Panc1 (cell line): Measurements from ENCODE around the gene BRI3BP. TPM values are rescaled to one million over a fixed set of nuclear protein-coding genes. Genes with fewer than 3 reads are reported as not detected.

ENCODE experiments used
- ATAC-seq: fragments of 200-7000 bp; cut with Tn5 transposase; 2 replicates; pipeline ENCODE4 v1.9.1; 2020; ENCODE audit warnings: mild to moderate bottlenecking, moderate library complexity
- BruUV-seq: library from RNA; stranded (reverse); fragments of 400-500 nt; replicated peaks from 2 replicates; lab custom pipeline; 2021; lab: Mats Ljungman, UMichigan
- CTCF ChIA-PET: fragments of 300-600 bp; sonication (Branson Sonifier 250); formaldehyde crosslinking; loops from one replicate; lab custom pipeline; 2022; ENCODE audit warnings: antibody characterized with exemption; lab: Charles Lee
- POLR2A ChIA-PET: fragments of 300-600 bp; sonication (Branson Sonifier 250); formaldehyde crosslinking; loops from one replicate; lab custom pipeline; 2022; ENCODE audit warnings: antibody characterized with exemption; lab: Charles Lee
- DNase-seq: peaks from one replicate; pipeline ENCODE4 v3.0.0-alpha.2; 2010; ENCODE audit warnings: low read depth, low spot score
- H3K27ac ChIP-seq: 2 replicates; pipeline ENCODE4 v1.5.1; 2011; ENCODE audit warnings: mild to moderate bottlenecking, low read length, inconsistent platforms
- H3K27me3 ChIP-seq: fragments of 200-500 bp; sonication (Bioruptor generic); 2 replicates; pipeline ENCODE4 v1.6.0; 2014; ENCODE audit warnings: low read length, inconsistent platforms; ENCODE audit not compliant: control insufficient read depth, insufficient read depth
- H3K36me3 ChIP-seq: fragments of 200-500 bp; sonication (Bioruptor generic); 2 replicates; pipeline ENCODE4 v1.5.1; 2014; ENCODE audit warnings: inconsistent platforms, mild to moderate bottlenecking, low read length, moderate library complexity; ENCODE audit not compliant: control insufficient read depth, insufficient read depth
- H3K4me1 ChIP-seq: 2 replicates; pipeline ENCODE4 v1.5.1; 2011; ENCODE audit warnings: inconsistent platforms, mild to moderate bottlenecking, low read length, moderate library complexity; ENCODE audit not compliant: control insufficient read depth, insufficient read depth
- H3K4me3 ChIP-seq, 2 experiments: 2 replicates each; pipeline ENCODE4 v1.5.1; 2011 to 2012; ENCODE audit warnings: low read depth in 2 of 2, low read length in 2 of 2, mild to moderate bottlenecking in 2 of 2, inconsistent platforms in 1 of 2, moderate library complexity in 1 of 2
- H3K9me3 ChIP-seq: fragments of 200-500 bp; sonication (Bioruptor generic); 2 replicates; pipeline ENCODE4 v1.5.1; 2014; ENCODE audit warnings: low read depth, mild to moderate bottlenecking, inconsistent platforms, low read length, moderate library complexity; ENCODE audit not compliant: control insufficient read depth, insufficient read depth
- POLR2AphosphoS5 ChIP-seq: IDR thresholded peaks from 2 replicates; pipeline ENCODE4 v1.6.1; 2012; ENCODE audit warnings: mild to moderate bottlenecking, low read depth, low read length, moderate library complexity
- SIN3A ChIP-seq: IDR thresholded peaks from 2 replicates; pipeline ENCODE4 v1.6.1; 2012; ENCODE audit warnings: low read depth, mild to moderate bottlenecking, low read length, moderate library complexity, borderline replicate concordance; ENCODE audit not compliant: insufficient read depth
- TCF7L2 ChIP-seq: IDR thresholded peaks from 2 replicates; pipeline ENCODE4 v1.6.1; 2011; ENCODE audit warnings: mild to moderate bottlenecking, low read depth, low read length, inconsistent platforms
- in situ Hi-C: cut with HindIII; loops from 2 replicates; pipeline ENCODE4 v1.10.0; 2016; ENCODE audit warnings: low sequenced_read_pairs, low pct_unique_long_range_greater_than_20kb
- intact Hi-C: fragments of 100-400 bp; cut with micrococcal nuclease; formaldehyde crosslinking; loops from one replicate; pipeline ENCODE4 v1.10.0; 2022; ENCODE audit not compliant: unreplicated experiment
- total RNA-seq: library from RNA; stranded (reverse); gene quantifications from one replicate; pipeline ENCODE4 v1.2.1, GENCODE V29; 2021; ENCODE audit not compliant: unreplicated experiment
- TF ChIP-seq, protein P1 (sequence below), 2 experiments: IDR thresholded peaks; 2 replicates each; pipeline ENCODE4 v1.6.1; 2011 to 2012; ENCODE audit warnings: low read depth in 2 of 2, control low read depth in 1 of 2, low read length in 1 of 2, mild to moderate bottlenecking in 1 of 2, moderate library complexity in 1 of 2; ENCODE audit not compliant: insufficient read depth in 1 of 2
- TF ChIP-seq, protein P2 (sequence below): fragments of 450-650 bp; IDR thresholded peaks from 2 replicates; pipeline ENCODE4 v1.5.1; 2017; ENCODE audit warnings: mild to moderate bottlenecking

The BRI3BP gene
- total RNA-seq, 1 experiment from 2014 or later = 35.1 TPM

GRCh38 chr12:125068391-125068790 is 74.9 kb downstream of the BRI3BP start:
- intact Hi-C loops (no loop called here), in situ Hi-C loops (no loop called here)
- ChIA-PET CTCF (interaction anchor here (0.7 kb wide), 1 partner anchor 134 kb away, joined by 4 read pairs; no protein-coding TSS in a partner anchor), POLR2A (no interaction called here)
- no peaks in the 10 kb centered on the region for H3K36me3 ChIP-seq
- no TSS peak for BruUV-seq
- no peaks in the 10 kb centered on the region for H3K27me3 ChIP-seq
- no peak overlapping the region for H3K4me3 ChIP-seq
- 0 out of 2 replicates have a peak, but pooled peaks cover 3% of the 10 kb centered on the region for H3K4me1 ChIP-seq
- no peak for DNase-seq
- no peaks in the 10 kb centered on the region for H3K9me3 ChIP-seq
- TF ChIP-seq POLR2AphosphoS5 = no peak
- TF ChIP-seq TCF7L2 = no peak
- TF ChIP-seq, protein P1, sequence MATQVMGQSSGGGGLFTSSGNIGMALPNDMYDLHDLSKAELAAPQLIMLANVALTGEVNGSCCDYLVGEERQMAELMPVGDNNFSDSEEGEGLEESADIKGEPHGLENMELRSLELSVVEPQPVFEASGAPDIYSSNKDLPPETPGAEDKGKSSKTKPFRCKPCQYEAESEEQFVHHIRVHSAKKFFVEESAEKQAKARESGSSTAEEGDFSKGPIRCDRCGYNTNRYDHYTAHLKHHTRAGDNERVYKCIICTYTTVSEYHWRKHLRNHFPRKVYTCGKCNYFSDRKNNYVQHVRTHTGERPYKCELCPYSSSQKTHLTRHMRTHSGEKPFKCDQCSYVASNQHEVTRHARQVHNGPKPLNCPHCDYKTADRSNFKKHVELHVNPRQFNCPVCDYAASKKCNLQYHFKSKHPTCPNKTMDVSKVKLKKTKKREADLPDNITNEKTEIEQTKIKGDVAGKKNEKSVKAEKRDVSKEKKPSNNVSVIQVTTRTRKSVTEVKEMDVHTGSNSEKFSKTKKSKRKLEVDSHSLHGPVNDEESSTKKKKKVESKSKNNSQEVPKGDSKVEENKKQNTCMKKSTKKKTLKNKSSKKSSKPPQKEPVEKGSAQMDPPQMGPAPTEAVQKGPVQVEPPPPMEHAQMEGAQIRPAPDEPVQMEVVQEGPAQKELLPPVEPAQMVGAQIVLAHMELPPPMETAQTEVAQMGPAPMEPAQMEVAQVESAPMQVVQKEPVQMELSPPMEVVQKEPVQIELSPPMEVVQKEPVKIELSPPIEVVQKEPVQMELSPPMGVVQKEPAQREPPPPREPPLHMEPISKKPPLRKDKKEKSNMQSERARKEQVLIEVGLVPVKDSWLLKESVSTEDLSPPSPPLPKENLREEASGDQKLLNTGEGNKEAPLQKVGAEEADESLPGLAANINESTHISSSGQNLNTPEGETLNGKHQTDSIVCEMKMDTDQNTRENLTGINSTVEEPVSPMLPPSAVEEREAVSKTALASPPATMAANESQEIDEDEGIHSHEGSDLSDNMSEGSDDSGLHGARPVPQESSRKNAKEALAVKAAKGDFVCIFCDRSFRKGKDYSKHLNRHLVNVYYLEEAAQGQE (IDR thresholded peaks at IDR 0.05; ENCODE audit: insufficient read depth in 1 of 2, low read depth in 2 of 2, low read length in 1 of 2) = no peak
- TF ChIP-seq, protein P2, sequence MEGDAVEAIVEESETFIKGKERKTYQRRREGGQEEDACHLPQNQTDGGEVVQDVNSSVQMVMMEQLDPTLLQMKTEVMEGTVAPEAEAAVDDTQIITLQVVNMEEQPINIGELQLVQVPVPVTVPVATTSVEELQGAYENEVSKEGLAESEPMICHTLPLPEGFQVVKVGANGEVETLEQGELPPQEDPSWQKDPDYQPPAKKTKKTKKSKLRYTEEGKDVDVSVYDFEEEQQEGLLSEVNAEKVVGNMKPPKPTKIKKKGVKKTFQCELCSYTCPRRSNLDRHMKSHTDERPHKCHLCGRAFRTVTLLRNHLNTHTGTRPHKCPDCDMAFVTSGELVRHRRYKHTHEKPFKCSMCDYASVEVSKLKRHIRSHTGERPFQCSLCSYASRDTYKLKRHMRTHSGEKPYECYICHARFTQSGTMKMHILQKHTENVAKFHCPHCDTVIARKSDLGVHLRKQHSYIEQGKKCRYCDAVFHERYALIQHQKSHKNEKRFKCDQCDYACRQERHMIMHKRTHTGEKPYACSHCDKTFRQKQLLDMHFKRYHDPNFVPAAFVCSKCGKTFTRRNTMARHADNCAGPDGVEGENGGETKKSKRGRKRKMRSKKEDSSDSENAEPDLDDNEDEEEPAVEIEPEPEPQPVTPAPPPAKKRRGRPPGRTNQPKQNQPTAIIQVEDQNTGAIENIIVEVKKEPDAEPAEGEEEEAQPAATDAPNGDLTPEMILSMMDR = no peak
- no peak for TF ChIP-seq SIN3A
- no peak overlapping the region for H3K27ac ChIP-seq
- ATAC-seq = no peak

- Histone ChIP-seq H3K9me3 (no peaks in the 10 kb centered on the region), H3K4me1 (0 out of 2 replicates have a peak, but pooled peaks cover 3% of the 10 kb centered on the region), H3K27ac (no peak overlapping the region), H3K4me3 (no peak overlapping the region), H3K36me3 (no peaks in the 10 kb centered on the region), H3K27me3 (no peaks in the 10 kb centered on the region)
- no TSS peak for BruUV-seq
- TF ChIP-seq SIN3A (no peak), TCF7L2 (no peak), POLR2AphosphoS5 (no peak)
- TF ChIP-seq, protein P1 (IDR thresholded peaks at IDR 0.05; ENCODE audit: insufficient read depth in 1 of 2, low read depth in 2 of 2, low read length in 1 of 2) = no peak
- TF ChIP-seq, protein P2 = no peak
- CTCF ChIA-PET = no interaction called here
- intact Hi-C loops = no loop called here
- DNase-seq (no peak), ATAC-seq (no peak)
- in situ Hi-C loops = no loop called here
- POLR2A ChIA-PET = no interaction called here
These were observed 76.2 kb downstream of the BRI3BP start for GRCh38 chr12:125069616-125070015.
